Keratinocyte (primary cell): ENCODE results near the gene DIPK1A. TPM values are rescaled to one million over a fixed set of nuclear protein-coding genes. Genes with fewer than 3 reads are reported as not detected.

Experiments used
- DNase-seq: peaks from one replicate; pipeline ENCODE4 v3.0.0-alpha.2; 2011; ENCODE audit warnings: low read depth, missing footprints, low spot score
- FAIRE-seq: peaks from 2 replicates; lab custom pipeline; 2011; peaks lifted over from hg19 to GRCh38; lab: Jason Lieb, UNC
- H2AFZ ChIP-seq: 2 replicates; pipeline ENCODE4 v1.6.0; 2012; ENCODE audit warnings: low read length, control low read depth, inconsistent platforms; ENCODE audit not compliant: control insufficient read depth
- H3K27ac ChIP-seq: 2 replicates; pipeline ENCODE4 v1.5.1; 2011; ENCODE audit warnings: low read length; ENCODE audit not compliant: control insufficient read depth, insufficient read depth
- H3K27me3 ChIP-seq: 3 replicates; pipeline ENCODE4 v1.6.0; 2011; ENCODE audit warnings: low read length; ENCODE audit not compliant: control insufficient read depth, insufficient read depth; ENCODE audit errors: extremely low read depth
- H3K36me3 ChIP-seq, 2 experiments: 2 replicates in 1 of 2; 3 replicates in 1 of 2; pipeline ENCODE4 v1.5.1; 2011; ENCODE audit warnings: low read length in 2 of 2, mild to moderate bottlenecking in 1 of 2; ENCODE audit not compliant: control insufficient read depth in 2 of 2, insufficient read depth in 2 of 2; ENCODE audit errors: extremely low read depth in 1 of 2
- H3K4me1 ChIP-seq: 3 replicates; pipeline ENCODE4 v1.5.1; 2011; ENCODE audit warnings: low read length; ENCODE audit not compliant: control insufficient read depth, insufficient read depth; ENCODE audit errors: extremely low read depth
- H3K4me2 ChIP-seq: 3 replicates; pipeline ENCODE4 v1.6.0; 2011; ENCODE audit warnings: low read depth, low read length; ENCODE audit not compliant: control insufficient read depth, insufficient read depth; ENCODE audit errors: extremely low read depth
- H3K4me3 ChIP-seq, 3 experiments: fragments of 200-600 bp in 1 of 3; sonication (generic) in 1 of 3; 2 replicates in 2 of 3; 3 replicates in 1 of 3; pipeline ENCODE4 v1.5.1; 2011 to 2016; ENCODE audit warnings: low read length in 3 of 3, mild to moderate bottlenecking in 3 of 3, control low read depth in 2 of 3, inconsistent platforms in 1 of 3, low read depth in 1 of 3, mixed read lengths in 1 of 3, mixed run types in 1 of 3, moderate library complexity in 1 of 3; ENCODE audit not compliant: control insufficient read depth in 2 of 3, insufficient read depth in 2 of 3; ENCODE audit errors: extremely low read depth in 1 of 3
- H3K79me2 ChIP-seq: 2 replicates; pipeline ENCODE4 v1.6.0; 2012; ENCODE audit warnings: low read length; ENCODE audit not compliant: control insufficient read depth, insufficient read depth
- H3K9ac ChIP-seq: 3 replicates; pipeline ENCODE4 v1.6.0; 2011; ENCODE audit warnings: low read length; ENCODE audit not compliant: control insufficient read depth, insufficient read depth; ENCODE audit errors: extremely low read depth
- H3K9me1 ChIP-seq: 3 replicates; pipeline ENCODE4 v1.6.0; 2011; ENCODE audit warnings: low read length; ENCODE audit not compliant: control insufficient read depth, insufficient read depth; ENCODE audit errors: extremely low read depth
- H3K9me3 ChIP-seq: 2 replicates; pipeline ENCODE4 v1.5.1; 2012; ENCODE audit warnings: low read depth, low read length; ENCODE audit not compliant: control insufficient read depth
- H4K20me1 ChIP-seq: 3 replicates; pipeline ENCODE4 v1.6.0; 2011; ENCODE audit warnings: low read length; ENCODE audit not compliant: control insufficient read depth, insufficient read depth; ENCODE audit errors: extremely low read depth
- EZH2 ChIP-seq: IDR thresholded peaks from one replicate; pipeline ENCODE4 v1.6.1; 2012; ENCODE audit warnings: inconsistent platforms, mild to moderate bottlenecking, low read length, moderate library complexity
- dilution Hi-C: fragments of 300-500 bp; cut with MboI; formaldehyde crosslinking; loops from one replicate; pipeline ENCODE4 v1.7.0; 2020; ENCODE audit warnings: low sequenced_read_pairs; ENCODE audit not compliant: extremely low pct_ligation_motif_present
- polyA plus RNA-seq, 5 experiments: library from polyadenylated mRNA; depleted of rRNA in 3 of 5; stranded (reverse) in 3 of 5; stranded (forward) in 1 of 5; unstranded in 1 of 5; fragments of >200 nt; gene quantifications; 1 replicate in 1 of 5; 2 replicates in 3 of 5; 3 replicates in 1 of 5; pipeline versions ENCODE4 v1.2.1 to v1.2.3, GENCODE V29; 2011 to 2012; ENCODE audit warnings: missing spikeins in 2 of 5, low read depth in 1 of 5, low replicate concordance in 1 of 5
- TF ChIP-seq, protein P1 (sequence below), 3 experiments: IDR thresholded peaks in 1 of 3; conservative IDR thresholded peaks in 1 of 3; optimal IDR thresholded peaks in 1 of 3; 2 replicates in 2 of 3; 3 replicates in 1 of 3; pipeline versions ENCODE3 to v1.5.1; 2011; ENCODE audit warnings: low read length in 3 of 3, mild to moderate bottlenecking in 3 of 3, moderate library complexity in 2 of 3, control low read depth in 1 of 3, inconsistent platforms in 1 of 3; ENCODE audit not compliant: insufficient read depth in 2 of 3; ENCODE audit errors: extremely low read depth in 1 of 3

DIPK1A gene
- polyA plus RNA-seq, 1 donor (not counting 4 experiments of a cell fraction or from before 2014, with no cell fraction given): 22.0 TPM

GRCh38 chr1:92901126-92901525 lies 60.1 kb downstream of the DIPK1A start:
- TF ChIP-seq EZH2: no peak
- TF ChIP-seq, protein P1, sequence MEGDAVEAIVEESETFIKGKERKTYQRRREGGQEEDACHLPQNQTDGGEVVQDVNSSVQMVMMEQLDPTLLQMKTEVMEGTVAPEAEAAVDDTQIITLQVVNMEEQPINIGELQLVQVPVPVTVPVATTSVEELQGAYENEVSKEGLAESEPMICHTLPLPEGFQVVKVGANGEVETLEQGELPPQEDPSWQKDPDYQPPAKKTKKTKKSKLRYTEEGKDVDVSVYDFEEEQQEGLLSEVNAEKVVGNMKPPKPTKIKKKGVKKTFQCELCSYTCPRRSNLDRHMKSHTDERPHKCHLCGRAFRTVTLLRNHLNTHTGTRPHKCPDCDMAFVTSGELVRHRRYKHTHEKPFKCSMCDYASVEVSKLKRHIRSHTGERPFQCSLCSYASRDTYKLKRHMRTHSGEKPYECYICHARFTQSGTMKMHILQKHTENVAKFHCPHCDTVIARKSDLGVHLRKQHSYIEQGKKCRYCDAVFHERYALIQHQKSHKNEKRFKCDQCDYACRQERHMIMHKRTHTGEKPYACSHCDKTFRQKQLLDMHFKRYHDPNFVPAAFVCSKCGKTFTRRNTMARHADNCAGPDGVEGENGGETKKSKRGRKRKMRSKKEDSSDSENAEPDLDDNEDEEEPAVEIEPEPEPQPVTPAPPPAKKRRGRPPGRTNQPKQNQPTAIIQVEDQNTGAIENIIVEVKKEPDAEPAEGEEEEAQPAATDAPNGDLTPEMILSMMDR (optimal IDR thresholded peaks at IDR 0.05 in 1 of 3, IDR thresholded peaks at IDR 0.05 in 1 of 3, conservative IDR thresholded peaks at IDR 0.05 in 1 of 3; ENCODE audit: extremely low read depth in 1 of 3, insufficient read depth in 2 of 3, low read length in 3 of 3): no peak
- Histone ChIP-seq H3K27me3 (no peaks in the 10 kb centered on the region), H3K9me1 (no peaks in the 10 kb centered on the region), H3K9me3 (no peaks in the 10 kb centered on the region), H4K20me1 (no peaks in the 10 kb centered on the region), H3K9ac (no peak overlapping the region), H3K4me1 (no peaks in the 10 kb centered on the region), H3K4me3 (no peak overlapping the region), H3K79me2 (no peaks in the 10 kb centered on the region), H3K4me2 (no peak overlapping the region), H3K36me3 (no peaks in the 10 kb centered on the region), H2AFZ (no peak overlapping the region), H3K27ac (no peak overlapping the region)
- FAIRE-seq: no peak
- dilution Hi-C loops: no loop called here
- DNase-seq: no peak

DNA sequence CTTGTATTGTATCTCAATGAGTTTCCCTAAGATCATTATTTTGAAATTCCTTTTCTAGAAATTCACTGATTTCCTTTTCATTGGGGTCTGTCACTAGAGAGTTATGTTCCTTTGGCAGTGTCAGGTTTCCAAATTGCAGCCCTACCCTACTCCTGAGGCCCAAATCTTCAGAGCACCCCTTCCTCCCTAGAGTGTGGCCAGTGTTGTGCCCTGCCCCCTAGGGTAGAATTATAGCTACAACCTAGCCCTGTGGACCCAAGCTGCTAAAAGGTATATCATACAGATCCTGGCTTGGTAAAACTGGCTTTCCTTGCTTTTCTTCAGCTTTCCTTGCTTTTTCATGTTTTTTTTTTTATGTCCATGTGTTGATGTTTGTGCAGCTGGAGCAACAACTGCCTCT lies 60.7 kb downstream of the DIPK1A start:
- dilution Hi-C loops: no loop called here
- no peaks in the 10 kb centered on the region for H3K4me1 ChIP-seq
- H3K9me3 ChIP-seq: no peaks in the 10 kb centered on the region
- no peak overlapping the region for H3K4me3 ChIP-seq
- H3K9me1 ChIP-seq: no peaks in the 10 kb centered on the region
- H3K9ac ChIP-seq: no peak overlapping the region
- no peaks in the 10 kb centered on the region for H3K79me2 ChIP-seq
- no peak overlapping the region for H3K27ac ChIP-seq
- H3K4me2 ChIP-seq: no peak overlapping the region
- H4K20me1 ChIP-seq: no peaks in the 10 kb centered on the region
- no peak overlapping the region for H2AFZ ChIP-seq
- no peaks in the 10 kb centered on the region for H3K27me3 ChIP-seq
- no peaks in the 10 kb centered on the region for H3K36me3 ChIP-seq
- FAIRE-seq (no peak), DNase-seq (no peak)
- TF ChIP-seq EZH2: no peak
- TF ChIP-seq, protein P1 (optimal IDR thresholded peaks at IDR 0.05 in 1 of 3, IDR thresholded peaks at IDR 0.05 in 1 of 3, conservative IDR thresholded peaks at IDR 0.05 in 1 of 3; ENCODE audit: extremely low read depth in 1 of 3, insufficient read depth in 2 of 3, low read length in 3 of 3): no peak
